OCI-LY7 (cell line): Measurements from ENCODE around the gene PDZD2.

Source experiments
- EZH2phosphoT487 ChIP-seq: fragments of 200-600 bp; sonication (generic); IDR thresholded peaks from 2 replicates; pipeline ENCODE4 v1.6.1; 2018; ENCODE audit warnings: low read depth, borderline replicate concordance, mild to moderate bottlenecking, mixed run types, antibody characterized with exemption, low read length, moderate library complexity, mixed read lengths
- TF ChIP-seq, protein P1 (sequence below): fragments of 200-600 bp; sonication (generic); conservative IDR thresholded peaks from 2 replicates; pipeline ENCODE4 v1.5.1; 2014; ENCODE audit warnings: mild to moderate bottlenecking, antibody characterized with exemption, low read length, moderate library complexity, mixed read lengths

DNA sequence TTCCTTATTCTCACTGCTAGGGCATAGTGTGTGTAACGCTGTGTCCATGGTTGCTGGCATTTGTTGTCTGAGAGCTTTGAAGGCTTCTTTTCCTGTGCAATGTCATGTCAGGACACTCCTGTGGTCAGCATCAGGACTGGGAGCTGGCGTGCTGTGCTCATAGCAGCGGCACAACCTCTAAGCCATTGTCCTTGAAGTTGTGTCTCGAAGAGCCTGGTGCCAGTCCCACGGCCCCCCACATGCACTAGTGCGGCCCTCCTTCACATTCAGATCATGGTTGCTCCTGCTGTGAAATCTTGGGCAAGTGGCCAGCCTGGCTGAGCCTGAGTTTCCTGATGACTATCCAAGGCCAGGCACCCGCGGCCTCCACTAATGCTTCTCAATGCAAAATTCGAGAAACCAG, 32.4 kb downstream of the PDZD2 start:
- TF ChIP-seq, protein P1, sequence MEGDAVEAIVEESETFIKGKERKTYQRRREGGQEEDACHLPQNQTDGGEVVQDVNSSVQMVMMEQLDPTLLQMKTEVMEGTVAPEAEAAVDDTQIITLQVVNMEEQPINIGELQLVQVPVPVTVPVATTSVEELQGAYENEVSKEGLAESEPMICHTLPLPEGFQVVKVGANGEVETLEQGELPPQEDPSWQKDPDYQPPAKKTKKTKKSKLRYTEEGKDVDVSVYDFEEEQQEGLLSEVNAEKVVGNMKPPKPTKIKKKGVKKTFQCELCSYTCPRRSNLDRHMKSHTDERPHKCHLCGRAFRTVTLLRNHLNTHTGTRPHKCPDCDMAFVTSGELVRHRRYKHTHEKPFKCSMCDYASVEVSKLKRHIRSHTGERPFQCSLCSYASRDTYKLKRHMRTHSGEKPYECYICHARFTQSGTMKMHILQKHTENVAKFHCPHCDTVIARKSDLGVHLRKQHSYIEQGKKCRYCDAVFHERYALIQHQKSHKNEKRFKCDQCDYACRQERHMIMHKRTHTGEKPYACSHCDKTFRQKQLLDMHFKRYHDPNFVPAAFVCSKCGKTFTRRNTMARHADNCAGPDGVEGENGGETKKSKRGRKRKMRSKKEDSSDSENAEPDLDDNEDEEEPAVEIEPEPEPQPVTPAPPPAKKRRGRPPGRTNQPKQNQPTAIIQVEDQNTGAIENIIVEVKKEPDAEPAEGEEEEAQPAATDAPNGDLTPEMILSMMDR: no peak
- no peak for TF ChIP-seq EZH2phosphoT487
